BE2C (cell line): ENCODE results near the gene CPED1.

Experiments used
- DNase-seq: peaks from one replicate; pipeline ENCODE4 v3.0.0-alpha.2; 2020
- H3K27me3 ChIP-seq: fragments of 250-450 bp; sonication (Bioruptor Pico); 2 replicates; pipeline ENCODE4 v1.5.1; 2020; ENCODE audit warnings: mild to moderate bottlenecking
- H3K36me3 ChIP-seq: fragments of 250-450 bp; sonication (Bioruptor Pico); 2 replicates; pipeline ENCODE4 v1.5.1; 2020; ENCODE audit warnings: mild to moderate bottlenecking
- H3K4me1 ChIP-seq: fragments of 250-450 bp; sonication (Bioruptor Pico); 2 replicates; pipeline ENCODE4 v1.5.1; 2020
- H3K4me3 ChIP-seq: 2 replicates; pipeline ENCODE4 v1.5.1; 2011; ENCODE audit warnings: low read depth, low read length
- H3K9me3 ChIP-seq: fragments of 250-450 bp; sonication (Bioruptor Pico); 2 replicates; pipeline ENCODE4 v1.5.1; 2020
- TF ChIP-seq, protein P1 (sequence below): IDR thresholded peaks from 2 replicates; pipeline ENCODE4 v1.5.1; 2012; ENCODE audit warnings: mild to moderate bottlenecking, low read depth, low read length

CPED1 gene

DNA sequence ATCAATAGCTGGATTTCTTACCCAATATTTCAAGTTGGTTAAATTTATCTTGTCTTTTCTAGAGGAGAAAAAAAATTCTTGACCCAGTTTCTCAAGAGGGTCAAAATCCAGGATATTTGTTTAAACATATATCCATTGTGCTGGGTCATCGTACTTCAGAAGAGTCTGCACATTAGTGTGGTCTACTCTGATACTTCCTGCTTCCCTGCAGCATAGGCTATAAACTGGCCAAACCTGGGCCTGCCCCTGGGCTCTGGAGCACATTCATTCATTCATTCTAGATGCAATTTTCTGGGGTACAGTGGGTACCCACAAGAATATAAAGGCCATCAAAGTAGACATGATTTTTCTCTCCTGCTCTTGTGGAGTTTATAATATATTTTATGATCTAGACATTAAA lies 198.2 kb downstream of the CPED1 start:
- no peaks in the 10 kb centered on the region for H3K4me1 ChIP-seq

DNA sequence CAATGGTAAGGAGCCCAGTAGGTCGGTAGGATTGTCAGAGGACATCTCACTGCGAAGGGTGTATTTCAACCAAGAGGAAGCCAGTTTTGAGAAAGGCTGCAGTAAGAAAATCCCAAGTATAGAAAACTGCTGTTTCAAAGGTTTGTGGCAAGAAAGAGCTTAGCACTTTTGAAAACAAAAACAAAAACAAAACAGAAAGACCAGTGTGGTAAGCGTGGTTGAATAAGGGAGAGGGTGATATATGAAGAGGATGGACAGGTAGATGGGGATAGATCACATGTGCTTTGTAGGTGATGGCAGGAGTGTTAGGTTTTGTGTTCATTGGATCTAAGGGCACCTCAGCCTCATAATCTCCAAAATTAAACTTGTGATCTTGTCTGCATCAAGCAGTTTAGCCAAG lies 198.7 kb downstream of the CPED1 start:
- Histone ChIP-seq H3K9me3 (no peaks in the 10 kb centered on the region), H3K27me3 (peaks cover 13% of the 10 kb centered on the region), H3K4me1 (no peaks in the 10 kb centered on the region), H3K4me3 (no peak overlapping the region), H3K36me3 (no peaks in the 10 kb centered on the region)
- TF ChIP-seq, protein P1, sequence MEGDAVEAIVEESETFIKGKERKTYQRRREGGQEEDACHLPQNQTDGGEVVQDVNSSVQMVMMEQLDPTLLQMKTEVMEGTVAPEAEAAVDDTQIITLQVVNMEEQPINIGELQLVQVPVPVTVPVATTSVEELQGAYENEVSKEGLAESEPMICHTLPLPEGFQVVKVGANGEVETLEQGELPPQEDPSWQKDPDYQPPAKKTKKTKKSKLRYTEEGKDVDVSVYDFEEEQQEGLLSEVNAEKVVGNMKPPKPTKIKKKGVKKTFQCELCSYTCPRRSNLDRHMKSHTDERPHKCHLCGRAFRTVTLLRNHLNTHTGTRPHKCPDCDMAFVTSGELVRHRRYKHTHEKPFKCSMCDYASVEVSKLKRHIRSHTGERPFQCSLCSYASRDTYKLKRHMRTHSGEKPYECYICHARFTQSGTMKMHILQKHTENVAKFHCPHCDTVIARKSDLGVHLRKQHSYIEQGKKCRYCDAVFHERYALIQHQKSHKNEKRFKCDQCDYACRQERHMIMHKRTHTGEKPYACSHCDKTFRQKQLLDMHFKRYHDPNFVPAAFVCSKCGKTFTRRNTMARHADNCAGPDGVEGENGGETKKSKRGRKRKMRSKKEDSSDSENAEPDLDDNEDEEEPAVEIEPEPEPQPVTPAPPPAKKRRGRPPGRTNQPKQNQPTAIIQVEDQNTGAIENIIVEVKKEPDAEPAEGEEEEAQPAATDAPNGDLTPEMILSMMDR, result no peak
- no peak for DNase-seq

More for the DNA sequence above, 198.2 kb downstream of the CPED1 start:
- H3K9me3 ChIP-seq, result no peaks in the 10 kb centered on the region
- no peak overlapping the region for H3K4me3 ChIP-seq
- DNase-seq, result no peak
- no peaks in the 10 kb centered on the region for H3K36me3 ChIP-seq
- TF ChIP-seq, protein P1, result no peak
- peaks cover 8% of the 10 kb centered on the region for H3K27me3 ChIP-seq

DNA sequence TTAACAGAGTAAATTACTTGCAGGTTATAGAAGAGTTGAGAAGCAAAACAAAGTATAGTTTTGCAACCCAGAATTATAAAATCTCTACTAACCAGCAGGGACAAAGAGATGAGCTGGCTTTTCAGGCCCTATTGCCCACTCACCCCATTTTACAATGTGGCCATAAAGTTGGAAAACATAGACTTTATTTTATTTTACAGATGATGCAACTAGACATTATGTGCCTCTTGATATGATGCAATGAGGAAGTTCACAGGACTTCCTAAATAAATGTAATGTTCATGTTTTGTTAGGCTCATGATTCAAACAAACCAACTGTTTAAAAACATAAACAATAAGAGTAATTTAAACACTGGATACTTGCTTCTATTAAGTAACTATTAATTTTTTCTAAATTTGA lies 199.2 kb downstream of the CPED1 start:
- peaks cover 13% of the 10 kb centered on the region for H3K27me3 ChIP-seq
- H3K9me3 ChIP-seq, result no peaks in the 10 kb centered on the region
- no peaks in the 10 kb centered on the region for H3K36me3 ChIP-seq
- no peak overlapping the region for H3K4me3 ChIP-seq
- TF ChIP-seq, protein P1, result no peak
- DNase-seq, result no peak
- H3K4me1 ChIP-seq, result no peaks in the 10 kb centered on the region

DNA sequence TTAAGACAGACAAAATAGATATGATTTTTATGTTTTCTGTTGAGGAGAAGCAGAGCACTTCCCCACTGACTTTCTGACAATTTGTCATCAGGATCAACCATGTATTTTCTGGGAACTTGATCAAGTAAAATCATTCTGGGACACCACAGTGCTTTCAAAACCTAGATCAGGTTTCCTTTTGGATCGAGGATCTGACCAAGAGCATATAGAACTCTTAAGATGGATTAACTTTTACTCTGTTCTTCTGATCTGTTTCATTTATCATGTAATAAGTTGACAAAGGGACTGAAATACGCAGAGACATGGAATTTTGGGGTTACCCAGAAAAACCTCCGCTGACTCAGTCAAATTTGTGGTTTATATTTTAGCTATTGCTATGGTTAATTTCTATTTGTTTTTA lies 204.3 kb downstream of the CPED1 start:
- no peaks in the 10 kb centered on the region for H3K36me3 ChIP-seq
- H3K4me1 ChIP-seq, result no peaks in the 10 kb centered on the region
- DNase-seq, result no peak
- TF ChIP-seq, protein P1, result no peak
- no peak overlapping the region for H3K4me3 ChIP-seq
- peaks cover 16% of the 10 kb centered on the region for H3K27me3 ChIP-seq
- H3K9me3 ChIP-seq, result no peaks in the 10 kb centered on the region

DNA sequence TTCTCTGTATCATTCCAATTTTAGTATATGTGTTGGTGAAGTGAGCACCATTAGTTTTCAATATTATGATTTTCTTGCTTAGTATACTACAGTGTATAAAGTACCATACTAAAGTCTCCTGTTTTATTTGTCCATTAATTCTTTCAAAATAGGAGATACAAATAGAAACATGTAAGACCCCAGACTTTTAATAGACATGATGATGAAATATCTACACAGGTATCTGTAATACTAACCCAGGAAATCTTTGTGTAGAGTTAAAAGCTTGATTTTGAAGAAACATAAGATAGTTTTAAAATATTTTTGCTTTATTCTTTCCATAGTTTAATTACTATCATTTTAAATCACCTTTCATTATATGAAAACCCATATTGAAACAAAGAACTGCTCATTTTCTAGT lies 206.5 kb downstream of the CPED1 start:
- no peak for DNase-seq
- H3K27me3 ChIP-seq, result peaks cover 16% of the 10 kb centered on the region
- H3K4me1 ChIP-seq, result no peaks in the 10 kb centered on the region
- H3K36me3 ChIP-seq, result no peaks in the 10 kb centered on the region
- H3K9me3 ChIP-seq, result no peaks in the 10 kb centered on the region
- no peak overlapping the region for H3K4me3 ChIP-seq
- TF ChIP-seq, protein P1, result no peak

DNA sequence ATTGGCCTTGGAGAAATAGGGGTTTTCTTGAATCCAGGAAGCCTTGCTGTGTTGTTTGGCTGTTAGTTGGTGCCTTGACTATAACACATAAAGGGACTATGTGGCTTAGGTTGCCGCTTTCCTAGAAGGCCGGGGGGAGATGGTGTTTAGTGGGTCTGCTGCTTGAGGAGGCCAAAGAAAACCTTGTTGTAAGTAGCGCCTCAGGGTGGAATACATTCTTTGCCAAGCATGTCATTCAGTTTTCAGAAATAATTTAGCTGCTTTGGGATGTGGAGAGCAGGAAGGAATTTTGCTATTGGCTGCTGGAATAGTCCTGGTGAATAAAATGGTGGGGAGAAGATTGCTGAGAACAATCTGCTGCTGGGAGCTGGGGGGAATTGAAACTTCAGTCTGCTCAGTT lies 207.4 kb downstream of the CPED1 start:
- H3K4me3 ChIP-seq, result no peak overlapping the region
- H3K4me1 ChIP-seq, result no peaks in the 10 kb centered on the region
- peaks cover 14% of the 10 kb centered on the region for H3K27me3 ChIP-seq
- no peaks in the 10 kb centered on the region for H3K9me3 ChIP-seq
- TF ChIP-seq, protein P1, result no peak
- DNase-seq, result no peak
- no peaks in the 10 kb centered on the region for H3K36me3 ChIP-seq
